ENCODE measurements around the gene UTP14A.

The UTP14A gene

DNA sequence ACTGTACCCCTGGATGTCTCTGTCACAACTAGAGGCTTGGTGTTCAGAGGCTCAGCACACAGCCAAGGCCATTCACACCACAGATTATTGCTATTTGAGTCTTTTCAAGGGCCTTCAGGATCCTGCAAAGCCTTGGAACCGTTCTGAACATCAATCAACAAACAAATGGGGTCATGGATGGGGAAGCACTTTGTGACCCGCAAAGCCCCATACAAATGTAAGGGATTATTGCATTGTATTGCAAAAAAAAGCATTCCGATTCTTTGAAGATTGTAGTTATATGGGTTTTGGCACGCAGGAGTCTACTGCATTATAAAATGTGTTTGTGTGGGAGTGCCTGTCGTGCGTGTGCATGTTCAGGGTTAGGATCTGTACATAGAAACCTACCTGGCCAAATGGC is 59.2 kb downstream of the UTP14A start:
- in situ Hi-C loops (cut with MboI; ENCODE audit: low pct_unique_long_range_greater_than_20kb, low sequenced_read_pairs, unreplicated experiment), result no loop called here
- TF ChIP-seq, protein P1, sequence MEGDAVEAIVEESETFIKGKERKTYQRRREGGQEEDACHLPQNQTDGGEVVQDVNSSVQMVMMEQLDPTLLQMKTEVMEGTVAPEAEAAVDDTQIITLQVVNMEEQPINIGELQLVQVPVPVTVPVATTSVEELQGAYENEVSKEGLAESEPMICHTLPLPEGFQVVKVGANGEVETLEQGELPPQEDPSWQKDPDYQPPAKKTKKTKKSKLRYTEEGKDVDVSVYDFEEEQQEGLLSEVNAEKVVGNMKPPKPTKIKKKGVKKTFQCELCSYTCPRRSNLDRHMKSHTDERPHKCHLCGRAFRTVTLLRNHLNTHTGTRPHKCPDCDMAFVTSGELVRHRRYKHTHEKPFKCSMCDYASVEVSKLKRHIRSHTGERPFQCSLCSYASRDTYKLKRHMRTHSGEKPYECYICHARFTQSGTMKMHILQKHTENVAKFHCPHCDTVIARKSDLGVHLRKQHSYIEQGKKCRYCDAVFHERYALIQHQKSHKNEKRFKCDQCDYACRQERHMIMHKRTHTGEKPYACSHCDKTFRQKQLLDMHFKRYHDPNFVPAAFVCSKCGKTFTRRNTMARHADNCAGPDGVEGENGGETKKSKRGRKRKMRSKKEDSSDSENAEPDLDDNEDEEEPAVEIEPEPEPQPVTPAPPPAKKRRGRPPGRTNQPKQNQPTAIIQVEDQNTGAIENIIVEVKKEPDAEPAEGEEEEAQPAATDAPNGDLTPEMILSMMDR (IDR thresholded peaks at IDR 0.05; ENCODE audit: extremely low read depth, insufficient read depth, missing control alignments), result no peak
- DNase-seq (ENCODE audit: low spot score), result no peak

DNA sequence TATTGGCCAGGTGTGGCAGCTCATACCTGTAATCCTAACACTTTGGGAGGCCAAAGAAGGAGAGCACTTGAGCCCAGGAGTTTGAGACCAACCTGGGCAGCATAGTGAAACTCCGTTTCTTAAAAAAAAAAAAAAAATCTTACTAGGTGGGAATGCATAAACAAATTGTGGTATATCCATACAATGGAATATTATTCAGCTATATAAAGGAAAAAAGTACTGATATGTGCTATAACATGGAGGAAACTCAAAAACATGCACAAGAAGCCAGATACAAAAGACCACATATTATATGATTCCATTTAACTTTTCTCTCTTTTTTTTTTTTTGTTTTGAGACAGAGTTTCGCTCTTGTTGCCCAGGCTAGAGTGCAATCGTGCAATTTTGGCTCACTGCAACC is 63.0 kb downstream of the UTP14A start:
- in situ Hi-C loops (cut with MboI; ENCODE audit: low pct_unique_long_range_greater_than_20kb, low sequenced_read_pairs, unreplicated experiment), result no loop called here
- TF ChIP-seq, protein P1 (IDR thresholded peaks at IDR 0.05; ENCODE audit: extremely low read depth, insufficient read depth, missing control alignments), result no peak
- no peak for DNase-seq (ENCODE audit: low spot score)

- no peak for DNase-seq (ENCODE audit: low spot score)
- TF ChIP-seq, protein P1 (IDR thresholded peaks at IDR 0.05; ENCODE audit: extremely low read depth, insufficient read depth, missing control alignments), result no peak
- in situ Hi-C loops (cut with MboI; ENCODE audit: low pct_unique_long_range_greater_than_20kb, low sequenced_read_pairs, unreplicated experiment), result no loop called here
Observed at GRCh38 chrX:129976441-129976840, 70.5 kb downstream of the UTP14A start.
